ENCODE results near the gene EMID1.

GRCh38 chr22:29216011-29216872 is 10.5 kb downstream of the EMID1 start:
- TF ChIP-seq MYC (IDR thresholded peaks at IDR 0.05; ENCODE audit: low read depth, low read length) (no peak), POLR2A (IDR thresholded peaks at IDR 0.05; ENCODE audit: extremely low read depth, insufficient read length) (no peak), CTCF (IDR thresholded peaks at IDR 0.05; ENCODE audit: low read depth, low read length) (no peak), MAX (IDR thresholded peaks at IDR 0.05; ENCODE audit: low read depth, low read length) (no peak)

Data from NB4 (cell line).